GM12875 (cell line): Measurements from ENCODE around the gene LRRN1.

Source experiments
- H3K4me3 ChIP-seq: one replicate; pipeline ENCODE4 v1.5.1; 2011; ENCODE audit warnings: low read depth, low read length, control low read depth
- TF ChIP-seq, protein P1 (sequence below): IDR thresholded peaks from 2 replicates; pipeline ENCODE4 v1.5.1; 2011; ENCODE audit warnings: low read depth, mild to moderate bottlenecking, control low read depth, inconsistent platforms, low read length, moderate library complexity, borderline replicate concordance; ENCODE audit not compliant: insufficient read depth

The LRRN1 gene

DNA sequence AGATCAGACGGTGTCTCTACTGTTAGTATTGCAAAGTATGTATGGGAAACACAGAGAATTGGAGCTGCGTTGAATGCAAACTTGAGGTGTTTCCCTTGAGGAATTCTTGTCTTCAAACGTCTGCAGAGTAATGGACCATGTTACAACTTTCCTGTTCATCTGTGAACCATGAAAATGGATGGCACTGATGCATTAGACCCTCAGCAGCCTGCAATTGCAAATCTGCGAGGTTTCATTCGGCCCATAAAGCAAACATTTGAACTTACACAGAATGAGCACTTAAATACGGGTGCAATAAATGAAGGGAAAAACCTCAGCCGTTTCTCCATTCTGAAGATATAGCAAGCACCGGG, 49.7 kb downstream of the LRRN1 start:
- H3K4me3 ChIP-seq = no peak overlapping the region

DNA sequence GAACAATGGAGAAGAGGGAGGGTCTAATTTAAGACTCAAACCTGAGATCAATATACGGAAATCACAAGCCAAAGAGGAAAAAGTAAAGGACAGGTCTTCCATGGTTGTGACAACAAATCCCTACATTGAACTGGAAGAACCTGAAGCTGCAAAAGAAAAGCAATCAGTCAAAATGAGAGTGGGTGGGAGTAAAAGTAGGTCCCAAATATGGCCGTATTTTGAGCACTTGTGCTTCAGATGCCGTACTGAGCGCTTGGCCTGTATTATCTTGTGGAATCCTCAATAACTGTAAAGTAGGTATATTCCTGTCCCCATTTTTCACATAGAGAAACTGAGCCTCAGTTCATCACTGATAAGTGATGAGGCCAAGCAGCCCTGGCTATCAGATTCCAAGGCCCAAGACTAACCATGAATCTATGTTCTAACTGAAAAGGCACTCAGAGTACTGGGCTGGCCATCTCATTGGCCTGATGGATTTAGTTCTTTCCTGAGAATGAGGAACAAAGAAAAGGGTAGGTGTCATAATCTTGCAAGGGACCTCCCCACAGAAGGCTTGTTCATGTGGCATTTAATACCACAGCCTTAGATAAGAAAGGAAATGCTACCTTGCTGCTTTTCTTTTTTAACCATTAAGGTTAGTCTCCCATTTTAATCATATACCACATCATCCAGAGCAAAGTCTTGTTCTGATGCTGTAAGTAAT, 52.5 kb downstream of the LRRN1 start:
- TF ChIP-seq, protein P1, sequence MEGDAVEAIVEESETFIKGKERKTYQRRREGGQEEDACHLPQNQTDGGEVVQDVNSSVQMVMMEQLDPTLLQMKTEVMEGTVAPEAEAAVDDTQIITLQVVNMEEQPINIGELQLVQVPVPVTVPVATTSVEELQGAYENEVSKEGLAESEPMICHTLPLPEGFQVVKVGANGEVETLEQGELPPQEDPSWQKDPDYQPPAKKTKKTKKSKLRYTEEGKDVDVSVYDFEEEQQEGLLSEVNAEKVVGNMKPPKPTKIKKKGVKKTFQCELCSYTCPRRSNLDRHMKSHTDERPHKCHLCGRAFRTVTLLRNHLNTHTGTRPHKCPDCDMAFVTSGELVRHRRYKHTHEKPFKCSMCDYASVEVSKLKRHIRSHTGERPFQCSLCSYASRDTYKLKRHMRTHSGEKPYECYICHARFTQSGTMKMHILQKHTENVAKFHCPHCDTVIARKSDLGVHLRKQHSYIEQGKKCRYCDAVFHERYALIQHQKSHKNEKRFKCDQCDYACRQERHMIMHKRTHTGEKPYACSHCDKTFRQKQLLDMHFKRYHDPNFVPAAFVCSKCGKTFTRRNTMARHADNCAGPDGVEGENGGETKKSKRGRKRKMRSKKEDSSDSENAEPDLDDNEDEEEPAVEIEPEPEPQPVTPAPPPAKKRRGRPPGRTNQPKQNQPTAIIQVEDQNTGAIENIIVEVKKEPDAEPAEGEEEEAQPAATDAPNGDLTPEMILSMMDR = no peak
- H3K4me3 ChIP-seq = no peak overlapping the region

More for the DNA sequence above, 49.7 kb downstream of the LRRN1 start:
- TF ChIP-seq, protein P1 = no peak

DNA sequence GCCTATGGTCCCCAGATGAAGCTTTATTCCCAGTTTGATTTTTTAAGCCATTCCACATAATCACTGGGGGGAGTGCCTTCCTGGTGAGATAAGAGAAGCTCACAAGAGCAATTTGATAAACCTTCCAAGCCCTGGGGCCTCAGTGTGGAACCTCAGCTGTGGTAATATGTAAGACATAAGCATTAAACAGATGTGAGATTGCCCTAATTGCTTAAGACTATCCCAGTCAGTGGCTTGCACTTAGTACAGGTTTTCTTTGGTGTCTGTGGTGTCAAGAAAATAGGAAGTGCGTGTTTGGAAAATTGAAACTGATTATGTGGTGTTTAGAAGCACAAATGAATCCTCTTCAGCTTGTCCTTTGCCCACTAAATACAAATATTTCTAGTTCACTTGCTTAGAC, 54.3 kb downstream of the LRRN1 start:
- no peak overlapping the region for H3K4me3 ChIP-seq
- TF ChIP-seq, protein P1 = no peak

DNA sequence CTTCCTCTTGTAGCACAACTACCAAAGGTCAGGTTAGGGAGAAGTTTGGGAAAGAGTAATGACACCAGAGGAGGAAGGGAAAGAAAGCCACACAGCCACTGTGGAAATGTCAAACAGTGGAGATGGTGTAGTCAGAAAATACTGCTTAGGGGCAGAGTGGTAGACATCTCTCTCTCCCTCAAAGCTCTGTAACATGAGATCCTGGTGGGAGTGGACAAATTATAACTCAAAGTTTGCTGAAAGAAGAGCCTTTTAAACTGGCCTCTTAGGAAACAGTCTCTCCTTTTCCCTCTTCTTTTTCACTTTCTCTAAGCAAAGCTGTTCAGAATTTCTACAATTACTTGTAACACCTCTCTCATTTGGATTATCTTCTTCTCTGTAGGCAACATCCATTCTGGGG, 55.8 kb downstream of the LRRN1 start:
- TF ChIP-seq, protein P1 = no peak
- H3K4me3 ChIP-seq = no peak overlapping the region

DNA sequence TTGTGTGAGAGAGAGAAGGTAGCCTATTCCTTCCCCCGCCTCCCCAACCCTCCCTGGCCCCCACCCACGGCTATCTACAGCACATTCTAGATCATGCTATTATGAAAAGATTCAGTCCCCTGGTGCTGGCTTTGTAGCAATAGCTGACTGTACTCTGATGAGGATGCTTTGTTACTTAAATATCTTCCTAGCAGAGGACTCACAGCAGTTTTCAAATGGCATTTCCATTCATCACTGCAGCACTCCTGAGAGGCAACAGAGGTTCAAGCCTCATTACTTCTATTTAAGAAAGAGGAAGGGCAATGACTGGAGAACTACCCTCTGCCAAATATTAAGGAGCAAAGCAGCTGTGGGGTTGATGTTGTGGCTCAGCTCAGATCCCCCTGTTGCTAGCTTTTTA, 61.0 kb downstream of the LRRN1 start:
- H3K4me3 ChIP-seq = no peak overlapping the region
- TF ChIP-seq, protein P1 = no peak

DNA sequence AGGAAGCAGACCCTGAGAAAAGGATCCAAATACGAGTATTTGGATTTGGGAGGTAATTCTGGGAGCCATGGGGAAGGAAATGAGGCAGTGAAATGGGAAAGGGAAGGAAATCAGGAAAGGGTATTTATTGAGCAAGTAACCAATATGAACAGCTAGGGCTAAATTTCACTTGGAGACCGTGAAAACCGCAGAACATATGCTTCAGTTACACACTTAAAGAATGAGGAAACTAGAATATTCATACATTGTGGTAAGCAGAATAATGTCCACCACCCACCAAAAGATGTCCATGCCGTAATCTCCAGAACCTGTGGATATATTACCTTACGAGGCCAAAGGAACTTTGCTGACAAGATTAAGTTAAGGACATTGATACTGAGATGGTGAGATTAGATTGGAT, 63.3 kb downstream of the LRRN1 start:
- TF ChIP-seq, protein P1 = no peak
- no peak overlapping the region for H3K4me3 ChIP-seq

DNA sequence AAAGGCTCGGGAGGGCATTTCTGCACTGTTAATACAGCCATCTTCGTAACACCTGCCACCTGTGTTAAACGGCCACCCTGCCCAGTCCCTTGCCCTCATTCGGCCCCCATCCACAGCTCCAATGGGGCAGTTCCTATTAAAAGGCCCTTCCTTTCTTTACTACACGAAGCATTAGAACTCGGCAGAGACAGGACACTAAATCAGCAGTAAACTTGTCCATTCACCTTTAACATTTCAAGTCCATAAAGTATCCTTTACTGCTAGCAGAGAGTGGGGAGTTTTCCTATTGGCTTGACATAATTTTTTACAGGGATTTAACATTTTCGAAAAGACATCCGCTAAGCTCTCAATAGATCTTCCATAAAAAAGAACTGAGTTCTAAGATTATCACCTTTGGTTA, 76.3 kb downstream of the LRRN1 start:
- no peak overlapping the region for H3K4me3 ChIP-seq
- TF ChIP-seq, protein P1 = no peak
